K562 (cell line): ENCODE data around the gene SYT1. TPM values are rescaled to one million over a fixed set of nuclear protein-coding genes. Genes with fewer than 3 reads are reported as not detected.

ENCODE experiments used
- ATAC-seq: fragments of 200-7000 bp; cut with Tn5 transposase; 3 replicates; pipeline ENCODE4 v1.9.1; 2020; ENCODE audit warnings: moderate library complexity
- BruUV-seq: library from RNA; stranded (reverse); fragments of 400-500 nt; replicated peaks from 2 replicates; lab custom pipeline; 2021; lab: Mats Ljungman, UMichigan
- CTCF ChIA-PET: fragments of 300-600 bp; formaldehyde crosslinking; extraction: SDS; loops from one replicate; lab custom pipeline; 2021; ENCODE audit warnings: low intra/inter-chr PET ratio; lab: Yijun Ruan, JAX
- POLR2A ChIA-PET: fragments of 300-600, 350-650 bp; sonication (Branson Sonifier 250); formaldehyde crosslinking; extraction: SDS; loops from one replicate; lab custom pipeline; 2021; ENCODE audit warnings: antibody characterized with exemption, inconsistent platforms; lab: Yijun Ruan, JAX
- DNase-seq, 4 experiments: peaks; one replicate each; pipeline versions ENCODE4 v3.0.0 to v3.0.0-alpha.2; 2011 to 2018; ENCODE audit warnings: low spot score in 3 of 4, mixed read lengths in 3 of 4; ENCODE audit errors: extremely low read depth in 1 of 4
- FAIRE-seq: peaks from 2 replicates; lab custom pipeline; 2011; peaks lifted over from hg19 to GRCh38; lab: Jason Lieb, UNC
- H2AFZ ChIP-seq: 2 replicates; pipeline ENCODE4 v1.6.0; 2011; ENCODE audit warnings: low read depth, low read length, control low read depth, inconsistent platforms
- H3K27ac ChIP-seq: fragments of 200-600 bp; 3 replicates; pipeline ENCODE4 v1.8.0; 2011; ENCODE audit warnings: low read depth, mild to moderate bottlenecking, control low read depth, inconsistent platforms, low read length, moderate library complexity, mixed read lengths; ENCODE audit errors: extremely low read depth
- H3K27me3 ChIP-seq, 2 experiments: fragments of 300-600 bp in 1 of 2; 2 replicates in 1 of 2; 3 replicates in 1 of 2; pipeline versions ENCODE4 v1.6.0 to v1.8.0; 2011; ENCODE audit warnings: inconsistent platforms in 2 of 2, low read length in 2 of 2, mild to moderate bottlenecking in 1 of 2, mixed read lengths in 1 of 2, moderate library complexity in 1 of 2; ENCODE audit not compliant: control insufficient read depth in 2 of 2, insufficient read depth in 2 of 2
- H3K36me3 ChIP-seq: fragments of 300-600 bp; 3 replicates; pipeline ENCODE4 v1.8.0; 2011; ENCODE audit warnings: mild to moderate bottlenecking, low read length, inconsistent platforms; ENCODE audit not compliant: control insufficient read depth, insufficient read depth
- H3K4me1 ChIP-seq, 2 experiments: fragments of 200-600 bp in 1 of 2; replicated peaks in 1 of 2; 2 replicates in 1 of 2; 3 replicates in 1 of 2; pipeline versions ENCODE4 v1.5.1 to v1.8.0; 2011; ENCODE audit warnings: inconsistent platforms in 2 of 2, low read length in 2 of 2, mild to moderate bottlenecking in 1 of 2, mixed read lengths in 1 of 2, moderate library complexity in 1 of 2; ENCODE audit not compliant: control insufficient read depth in 2 of 2, insufficient read depth in 2 of 2
- H3K4me2 ChIP-seq: 2 replicates; pipeline ENCODE4 v1.6.1; 2011; ENCODE audit warnings: low read length, control low read depth, inconsistent platforms, mixed read lengths; ENCODE audit not compliant: insufficient read depth
- H3K4me3 ChIP-seq: fragments of 200-600 bp; sonication (generic), shearing (Covaris generic); 2 replicates; pipeline ENCODE4 v1.5.1; 2016; ENCODE audit warnings: control low read depth, inconsistent platforms
- H3K79me2 ChIP-seq: fragments of 200-600 bp; 3 replicates; pipeline ENCODE4 v1.8.0; 2011; ENCODE audit warnings: low read length, inconsistent platforms; ENCODE audit not compliant: control insufficient read depth, insufficient read depth
- H3K9ac ChIP-seq, 2 experiments: 2 replicates each; pipeline versions ENCODE4 v1.6.0 to v1.6.1; 2011; ENCODE audit warnings: low read depth in 2 of 2, low read length in 2 of 2, control low read depth in 1 of 2, inconsistent platforms in 1 of 2, mild to moderate bottlenecking in 1 of 2, mixed read lengths in 1 of 2; ENCODE audit not compliant: insufficient read depth in 1 of 2
- H3K9me1 ChIP-seq: one replicate; pipeline ENCODE4 v1.6.0; 2011; ENCODE audit warnings: inconsistent platforms, mild to moderate bottlenecking, low read length, moderate library complexity; ENCODE audit not compliant: control insufficient read depth, insufficient read depth
- H3K9me3 ChIP-seq: replicated peaks from 2 replicates; pipeline ENCODE4 v1.5.1; 2011; ENCODE audit warnings: low read depth, low read length, inconsistent platforms; ENCODE audit not compliant: control insufficient read depth, insufficient read depth
- H4K20me1 ChIP-seq: replicated peaks from 2 replicates; pipeline ENCODE4 v1.6.1; 2011; ENCODE audit warnings: low read length, inconsistent platforms, mixed read lengths; ENCODE audit not compliant: control insufficient read depth, insufficient read depth
- BCL6 ChIP-seq: fragments of 250-450 bp; sonication (Bioruptor Pico); IDR thresholded peaks from 2 replicates; pipeline ENCODE4 v1.4.0; 2020
- CBX1 ChIP-seq: sonication (generic); IDR thresholded peaks from 2 replicates; pipeline ENCODE4 v1.6.1; 2016; ENCODE audit warnings: antibody characterized with exemption, low read depth, mild to moderate bottlenecking
- CHAMP1 ChIP-seq: fragments of 450-650 bp; IDR thresholded peaks from 2 replicates; pipeline ENCODE4 v1.6.1; 2016; ENCODE audit warnings: mild to moderate bottlenecking
- HMGN3 ChIP-seq: IDR thresholded peaks from 2 replicates; pipeline ENCODE4 v1.6.1; 2011; ENCODE audit warnings: borderline replicate concordance, low read depth, mild to moderate bottlenecking, mixed read lengths, low read length; ENCODE audit not compliant: insufficient read length; ENCODE audit errors: extremely low read depth
- MXD1 ChIP-seq: fragments of 250-450 bp; sonication (Bioruptor Pico); IDR thresholded peaks from 2 replicates; pipeline ENCODE4 v1.8.0; 2021; ENCODE audit warnings: borderline replicate concordance, mild to moderate bottlenecking, moderate library complexity; ENCODE audit not compliant: poor library complexity, severe bottlenecking
- PTBP1 ChIP-seq: fragments of 200-400 bp; formaldehyde crosslinking; IDR thresholded peaks from 2 replicates; pipeline ENCODE4 v1.6.1; 2017; ENCODE audit warnings: low read depth, low read length
- RBM14 ChIP-seq: fragments of 200-400 bp; formaldehyde crosslinking; IDR thresholded peaks from 2 replicates; pipeline ENCODE4 v1.6.1; 2018; ENCODE audit warnings: low read depth, mild to moderate bottlenecking, low read length, moderate library complexity, borderline replicate concordance; ENCODE audit not compliant: insufficient read depth
- RBM34 ChIP-seq: fragments of 200-400 bp; formaldehyde crosslinking; IDR thresholded peaks from 2 replicates; pipeline ENCODE4 v1.6.1; 2018; ENCODE audit warnings: low read length, borderline replicate concordance; ENCODE audit not compliant: insufficient read depth
- ZNF232 ChIP-seq: sonication (generic); formaldehyde crosslinking; IDR thresholded peaks from 2 replicates; pipeline ENCODE4 v1.8.0; 2022; ENCODE audit warnings: mild to moderate bottlenecking, missing genetic modification reagents
- ZNF354B ChIP-seq: fragments of 250-450 bp; sonication (Bioruptor Pico); IDR thresholded peaks from 2 replicates; pipeline ENCODE4 v1.4.0; 2020
- WGBS: fragments of 100-300 bp; shearing (Covaris generic); methylation state at CpG from one replicate; pipeline ENCODE4 v1.1.6; 2016; ENCODE audit warnings: low coverage, mixed read lengths; ENCODE audit not compliant: insufficient coverage; ENCODE audit errors: missing lambda C conversion rate; 5-methylcytosine and 5-hydroxymethylcytosine counted together
- in situ Hi-C: fragments of 300-500 bp; cut with MboI; formaldehyde crosslinking; loops from 4 replicates; pipeline ENCODE4 v1.15.0; 2018; ENCODE audit warnings: inconsistent platforms, mixed read lengths
- intact Hi-C: fragments of 100-400 bp; cut with micrococcal nuclease; formaldehyde crosslinking; loops from 2 replicates; pipeline ENCODE4 v1.14.2; 2022
- polyA plus RNA-seq, 8 experiments: library from polyadenylated mRNA; depleted of rRNA in 4 of 8; stranded (reverse) in 5 of 8; unstranded in 3 of 8; fragments of >200 nt; fragmentation: Nextera tagmentation in 2 of 8; fragmentation: Illumina TruSeq in 1 of 8; extraction: Ambion mirVana in 2 of 8; extraction: Trizol in 1 of 8; gene quantifications; 2 replicates each; pipeline versions ENCODE4 v1.2.1 to v1.2.3, GENCODE V29; 2011 to 2014; ENCODE audit warnings: inconsistent platforms in 1 of 8, missing spikeins in 1 of 8
- total RNA-seq, 7 experiments: library from RNA; depleted of rRNA in 6 of 7; stranded (reverse); fragments of >200 nt in 6 of 7; fragmentation: Illumina TruSeq in 2 of 7; extraction: Trizol in 2 of 7; gene quantifications; 2 replicates each; pipeline versions ENCODE4 v1.2.1 to v1.2.3, GENCODE V29; 2011 to 2021; ENCODE audit warnings: low replicate concordance in 1 of 7

SYT1 gene
- total and polyA plus RNA-seq, 9 of the 15 experiments (the other 6 are each of a cell fraction or from before 2014, with no cell fraction given): 0.03 to 0.13 (median 0.07) TPM; not detected in 4

- no peak overlapping the region for H2AFZ ChIP-seq
- H3K9me1 ChIP-seq: no peaks in the 10 kb centered on the region
- H3K4me1 ChIP-seq: no peaks in the 10 kb centered on the region
- no peak overlapping the region for H3K9ac ChIP-seq
- FAIRE-seq: no peak
- 3% methylated on average over 2 of the region's 2 CpGs for WGBS
- CTCF ChIA-PET: no interaction called here
- no peak for DNase-seq
- H3K36me3 ChIP-seq: no peaks in the 10 kb centered on the region
- H3K27me3 ChIP-seq: no peaks in the 10 kb centered on the region
- H4K20me1 ChIP-seq: no peaks in the 10 kb centered on the region
- H3K4me2 ChIP-seq: no peak overlapping the region
- in situ Hi-C loops: no loop called here
- ATAC-seq: no peak
- BruUV-seq: no TSS peak
- H3K79me2 ChIP-seq: no peaks in the 10 kb centered on the region
- peaks cover 2% of the 10 kb centered on the region; the same call in 1 of the 2 replicates for H3K9me3 ChIP-seq
- TF ChIP-seq ZNF354B (no peak), BCL6 (CRISPR knock-in tag) (no peak), CHAMP1 (no peak), CBX1 (no peak), HMGN3 (no peak), PTBP1 (no peak), RBM14 (no peak), RBM34 (no peak), ZNF232 (CRISPR knock-in tag) (no peak), MXD1 (CRISPR knock-in tag) (no peak)
- H3K4me3 ChIP-seq: no peak overlapping the region
- intact Hi-C loops: no loop called here
- H3K27ac ChIP-seq: no peak overlapping the region
- POLR2A ChIA-PET: no interaction called here
Measured at GRCh38 chr12:79073506-79073905, 208.9 kb downstream of the SYT1 start.
